Activated T-cell treated with anti-CD3 and anti-CD28 coated beads, Interleukin-2, amount 50 U/mL, for 24 hours (primary cell): ENCODE measurements around the gene UBE2J2.

Source experiments
- DNase-seq: peaks from one replicate; pipeline ENCODE4 v3.0.0-alpha.2; 2020
- H3K27ac Mint-ChIP-seq: 2 replicates; pipeline ENCODE4 v1.8.0; 2020; ENCODE audit warnings: mild to moderate bottlenecking, mixed read lengths
- H3K27me3 Mint-ChIP-seq: 2 replicates; pipeline ENCODE4 v1.8.0; 2020; ENCODE audit warnings: mixed read lengths
- H3K36me3 Mint-ChIP-seq: 2 replicates; pipeline ENCODE4 v1.8.0; 2020; ENCODE audit warnings: low read depth, mixed read lengths
- H3K4me1 Mint-ChIP-seq: 2 replicates; pipeline ENCODE4 v1.8.0; 2020; ENCODE audit warnings: low read depth, mixed read lengths
- H3K4me3 Mint-ChIP-seq: 2 replicates; pipeline ENCODE4 v1.8.0; 2020; ENCODE audit warnings: mild to moderate bottlenecking, moderate library complexity, mixed read lengths
- H3K9me3 Mint-ChIP-seq: 2 replicates; pipeline ENCODE4 v1.8.0; 2020; ENCODE audit warnings: mixed read lengths

The UBE2J2 gene

GRCh38 chr1:1294250-1294890 is 20.7 kb upstream of the UBE2J2 start:
- no peak overlapping the region for H3K4me3 Mint-ChIP-seq
- no peaks in the 10 kb centered on the region for H3K4me1 Mint-ChIP-seq
- no peak for DNase-seq
- H3K27me3 Mint-ChIP-seq, result no peaks in the 10 kb centered on the region
- H3K9me3 Mint-ChIP-seq, result no peaks in the 10 kb centered on the region
- H3K27ac Mint-ChIP-seq, result no peak overlapping the region
- peaks cover 8% of the 10 kb centered on the region for H3K36me3 Mint-ChIP-seq

- Mint-ChIP-seq H3K9me3 (no peaks in the 10 kb centered on the region), H3K4me1 (no peaks in the 10 kb centered on the region), H3K27me3 (no peaks in the 10 kb centered on the region), H3K4me3 (no peak overlapping the region), H3K27ac (no peak overlapping the region), H3K36me3 (peaks cover 8% of the 10 kb centered on the region)
- no peak for DNase-seq
Measured at GRCh38 chr1:1293263-1294249, 19.9 kb upstream of the UBE2J2 start.

DNA sequence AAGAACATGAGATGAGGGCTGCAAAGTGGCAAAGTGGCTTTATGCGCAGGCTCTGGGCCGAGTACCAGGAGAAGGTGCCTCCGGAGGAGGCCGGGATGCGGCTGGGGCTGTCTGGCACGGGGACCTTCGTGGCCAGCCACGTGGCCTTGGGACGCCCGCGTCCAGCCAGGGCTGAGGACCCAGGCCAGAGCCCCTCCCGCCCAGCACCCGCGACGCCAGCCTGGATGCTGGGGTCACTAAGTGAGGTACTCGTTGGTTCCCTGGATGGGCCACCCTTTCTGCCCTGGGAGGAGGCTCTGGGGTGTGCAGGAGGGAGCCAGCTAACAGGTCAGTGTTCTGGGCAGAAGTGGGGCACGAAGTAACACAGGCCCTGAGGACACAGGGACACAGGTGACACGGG is 19.2 kb upstream of the UBE2J2 start:
- DNase-seq, result no peak
- no peak overlapping the region for H3K27ac Mint-ChIP-seq
- no peaks in the 10 kb centered on the region for H3K9me3 Mint-ChIP-seq
- peaks cover 6% of the 10 kb centered on the region for H3K36me3 Mint-ChIP-seq
- H3K27me3 Mint-ChIP-seq, result no peaks in the 10 kb centered on the region
- H3K4me3 Mint-ChIP-seq, result no peak overlapping the region
- H3K4me1 Mint-ChIP-seq, result no peaks in the 10 kb centered on the region

DNA sequence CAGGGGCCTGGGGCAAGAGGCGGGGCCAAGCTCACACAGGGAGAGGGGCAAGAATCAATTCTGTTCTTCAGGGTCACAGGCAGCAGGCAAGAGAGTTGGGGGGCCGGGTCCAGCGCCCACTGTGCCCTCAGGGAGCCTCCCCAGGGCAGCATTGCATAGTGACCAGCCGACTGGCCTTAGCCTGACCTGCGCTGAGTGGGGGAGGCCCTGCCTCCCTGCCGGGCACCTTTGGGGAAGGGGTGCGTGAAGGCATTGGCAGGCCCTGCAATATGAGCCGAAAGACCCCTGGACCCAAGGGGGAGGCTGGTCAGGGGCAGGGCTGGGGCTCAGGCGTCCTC is 18.8 kb upstream of the UBE2J2 start:
- DNase-seq, result no peak
- Mint-ChIP-seq H3K9me3 (no peaks in the 10 kb centered on the region), H3K27me3 (no peaks in the 10 kb centered on the region), H3K36me3 (peaks cover 6% of the 10 kb centered on the region), H3K4me1 (no peaks in the 10 kb centered on the region), H3K27ac (no peak overlapping the region), H3K4me3 (no peak overlapping the region)

GRCh38 chr1:1291548-1292441 is 18.1 kb upstream of the UBE2J2 start:
- peaks cover 6% of the 10 kb centered on the region for H3K36me3 Mint-ChIP-seq
- H3K4me1 Mint-ChIP-seq, result no peaks in the 10 kb centered on the region
- peak; percentile 74 for DNase-seq
- no peaks in the 10 kb centered on the region for H3K27me3 Mint-ChIP-seq
- no peaks in the 10 kb centered on the region for H3K9me3 Mint-ChIP-seq
- H3K4me3 Mint-ChIP-seq, result no peak overlapping the region
- H3K27ac Mint-ChIP-seq, result no peak overlapping the region

DNA sequence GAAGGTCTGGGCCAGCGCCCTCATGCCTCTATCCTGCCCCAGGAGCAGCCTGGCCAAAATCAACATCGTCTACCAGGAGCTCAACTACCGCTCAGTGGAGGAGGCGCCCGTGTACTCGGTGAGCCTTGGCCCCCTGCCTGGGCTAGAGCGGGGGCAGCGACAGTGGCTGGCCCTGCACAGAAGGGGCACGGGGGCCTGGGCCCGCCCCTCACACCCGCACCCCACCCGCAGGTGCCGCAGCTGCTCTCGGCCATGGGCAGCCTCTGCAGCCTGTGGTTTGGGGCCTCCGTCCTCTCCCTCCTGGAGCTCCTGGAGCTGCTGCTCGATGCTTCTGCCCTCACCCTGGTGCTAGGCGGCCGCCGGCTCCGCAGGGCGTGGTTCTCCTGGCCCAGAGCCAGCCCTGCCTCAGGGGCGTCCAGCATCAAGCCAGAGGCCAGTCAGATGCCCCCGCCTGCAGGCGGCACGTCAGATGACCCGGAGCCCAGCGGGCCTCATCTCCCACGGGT is 17.4 kb upstream of the UBE2J2 start:
- H3K4me1 Mint-ChIP-seq, result no peaks in the 10 kb centered on the region
- H3K27me3 Mint-ChIP-seq, result no peaks in the 10 kb centered on the region
- H3K36me3 Mint-ChIP-seq, result peaks cover 6% of the 10 kb centered on the region
- H3K27ac Mint-ChIP-seq, result no peak overlapping the region
- no peaks in the 10 kb centered on the region for H3K9me3 Mint-ChIP-seq
- H3K4me3 Mint-ChIP-seq, result no peak overlapping the region
- no peak for DNase-seq

GRCh38 chr1:1290238-1290731 is 16.6 kb upstream of the UBE2J2 start:
- Mint-ChIP-seq H3K4me3 (no peak overlapping the region), H3K36me3 (peaks cover 4% of the 10 kb centered on the region), H3K27ac (peak overlapping the region; percentile 11), H3K9me3 (no peaks in the 10 kb centered on the region), H3K4me1 (no peaks in the 10 kb centered on the region), H3K27me3 (no peaks in the 10 kb centered on the region)
- peak; percentile 72 for DNase-seq

DNA sequence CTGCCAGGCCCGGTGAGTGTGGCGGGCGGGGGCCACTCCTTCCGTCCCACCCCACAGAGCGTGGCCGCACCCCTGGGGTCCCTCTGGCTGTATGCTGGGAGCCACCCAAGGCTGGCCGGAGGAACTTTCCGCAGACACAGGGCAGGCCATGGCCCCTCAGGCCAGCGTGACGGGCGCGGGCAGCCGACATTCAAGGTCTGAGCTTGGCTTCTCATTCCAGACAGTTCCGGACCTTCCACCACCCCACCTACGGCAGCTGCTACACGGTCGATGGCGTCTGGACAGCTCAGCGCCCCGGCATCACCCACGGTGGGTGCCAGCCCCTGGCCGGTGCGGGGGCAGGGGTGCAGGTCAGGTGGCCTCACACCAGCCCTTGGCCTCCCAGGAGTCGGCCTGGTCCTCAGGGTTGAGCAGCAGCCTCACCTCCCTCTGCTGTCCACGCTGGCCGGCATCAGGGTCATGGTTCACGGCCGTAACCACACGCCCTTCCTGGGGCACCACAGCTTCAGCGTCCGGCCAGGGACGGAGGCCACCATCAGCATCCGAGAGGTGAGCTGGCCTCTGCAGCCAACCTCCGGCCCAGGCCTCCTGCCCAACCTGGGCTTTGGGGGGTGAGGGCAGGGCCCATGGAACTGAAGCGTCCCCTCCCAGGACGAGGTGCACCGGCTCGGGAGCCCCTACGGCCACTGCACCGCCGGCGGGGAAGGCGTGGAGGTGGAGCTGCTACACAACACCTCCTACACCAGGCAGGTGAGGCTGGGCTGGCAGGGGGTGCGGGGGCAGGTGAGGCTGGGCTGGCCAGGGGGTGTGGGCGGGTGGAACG is 13.8 kb upstream of the UBE2J2 start:
- Mint-ChIP-seq H3K36me3 (no peaks in the 10 kb centered on the region), H3K4me3 (no peak overlapping the region), H3K9me3 (no peaks in the 10 kb centered on the region), H3K27ac (no peak overlapping the region), H3K4me1 (peaks cover 5% of the 10 kb centered on the region), H3K27me3 (no peaks in the 10 kb centered on the region)
- no peak for DNase-seq

GRCh38 chr1:1286313-1287261 is 12.9 kb upstream of the UBE2J2 start:
- no peak overlapping the region for H3K4me3 Mint-ChIP-seq
- H3K4me1 Mint-ChIP-seq, result peaks cover 5% of the 10 kb centered on the region
- no peak overlapping the region for H3K27ac Mint-ChIP-seq
- H3K36me3 Mint-ChIP-seq, result no peaks in the 10 kb centered on the region
- no peaks in the 10 kb centered on the region for H3K9me3 Mint-ChIP-seq
- H3K27me3 Mint-ChIP-seq, result no peaks in the 10 kb centered on the region
- no peak for DNase-seq

- H3K9me3 Mint-ChIP-seq, result no peaks in the 10 kb centered on the region
- no peak overlapping the region for H3K27ac Mint-ChIP-seq
- H3K36me3 Mint-ChIP-seq, result no peaks in the 10 kb centered on the region
- DNase-seq, result no peak
- H3K4me1 Mint-ChIP-seq, result peaks cover 5% of the 10 kb centered on the region
- no peaks in the 10 kb centered on the region for H3K27me3 Mint-ChIP-seq
- no peak overlapping the region for H3K4me3 Mint-ChIP-seq
Measured at GRCh38 chr1:1285611-1286311, 12.1 kb upstream of the UBE2J2 start.

GRCh38 chr1:1285102-1285571 is 11.5 kb upstream of the UBE2J2 start:
- H3K4me3 Mint-ChIP-seq, result no peak overlapping the region
- peaks cover 5% of the 10 kb centered on the region for H3K4me1 Mint-ChIP-seq
- no peaks in the 10 kb centered on the region for H3K9me3 Mint-ChIP-seq
- no peaks in the 10 kb centered on the region for H3K27me3 Mint-ChIP-seq
- no peaks in the 10 kb centered on the region for H3K36me3 Mint-ChIP-seq
- no peak overlapping the region for H3K27ac Mint-ChIP-seq
- DNase-seq, result no peak
